Raji (cell line): ENCODE measurements around the gene PSMG2.

Experiments
- POLR2A ChIP-seq: IDR thresholded peaks from 2 replicates; pipeline ENCODE4 v1.6.1; 2011; ENCODE audit warnings: low read depth, low read length, control low read depth; ENCODE audit not compliant: insufficient read depth

The PSMG2 gene

DNA sequence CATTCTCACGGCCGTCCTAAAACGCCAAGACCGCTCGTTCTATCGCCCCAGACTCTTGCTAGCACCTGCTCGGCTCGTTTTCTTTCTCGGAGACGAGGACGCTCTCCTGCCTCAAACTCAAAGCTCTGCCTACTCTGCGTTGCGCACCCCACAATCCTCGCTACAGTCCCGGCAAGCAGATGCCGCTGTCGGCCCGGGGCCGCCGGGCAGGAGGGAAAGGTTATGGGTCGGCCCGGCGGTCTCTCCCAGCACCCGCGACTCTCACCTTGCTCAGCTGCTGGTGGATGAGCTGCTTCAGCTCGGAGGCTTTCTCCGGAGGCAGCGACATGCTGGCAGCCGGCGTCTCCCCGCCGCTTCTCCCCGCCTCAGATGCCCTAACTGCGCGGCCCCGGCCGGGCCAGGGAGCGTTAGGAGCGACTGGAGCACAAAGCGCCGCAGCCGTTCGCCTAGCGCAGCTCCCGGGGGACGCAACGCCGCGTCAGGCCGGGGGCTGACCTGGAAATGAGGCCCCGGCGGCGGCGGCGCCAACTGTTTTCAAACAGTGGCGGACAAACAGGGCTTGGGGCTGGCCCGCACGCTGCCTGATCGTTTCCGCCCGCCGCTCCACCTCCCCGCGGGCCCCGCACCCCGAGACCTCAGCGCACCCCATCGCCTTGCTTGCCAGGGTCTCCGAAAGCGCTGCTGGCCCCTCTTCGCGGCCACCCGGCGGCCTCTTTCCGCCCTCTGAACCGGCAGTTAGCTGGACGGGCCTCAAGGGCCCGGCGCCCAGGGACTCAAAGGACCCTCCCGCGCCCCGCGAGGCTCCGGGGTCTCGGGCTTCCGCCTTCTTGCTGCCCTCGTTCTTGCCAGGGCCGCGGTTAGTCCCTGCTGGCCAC is at the start of gene PSMG2, which contains the start of gene CEP76:
Gene PSMG2 (plus strand): TSS at position 822 of the 875 bp plus-strand sequence. CDS start 66 bp downstream, outside the sequence.
Gene CEP76 (minus strand): TSS at position 503 of the 875 bp plus-strand sequence. CDS start 175 bp downstream, at position 328.
- peak; percentile 89 for TF ChIP-seq POLR2A

- TF ChIP-seq POLR2A = no peak
Observed at GRCh38 chr18:12654971-12655370, 47.9 kb upstream of the PSMG2 start.

- no peak for TF ChIP-seq POLR2A
Observed at GRCh38 chr18:12656605-12656937, 46.3 kb upstream of the PSMG2 start.

GRCh38 chr18:12656938-12657683 is 45.7 kb upstream of the PSMG2 start:
- TF ChIP-seq POLR2A = no peak

DNA sequence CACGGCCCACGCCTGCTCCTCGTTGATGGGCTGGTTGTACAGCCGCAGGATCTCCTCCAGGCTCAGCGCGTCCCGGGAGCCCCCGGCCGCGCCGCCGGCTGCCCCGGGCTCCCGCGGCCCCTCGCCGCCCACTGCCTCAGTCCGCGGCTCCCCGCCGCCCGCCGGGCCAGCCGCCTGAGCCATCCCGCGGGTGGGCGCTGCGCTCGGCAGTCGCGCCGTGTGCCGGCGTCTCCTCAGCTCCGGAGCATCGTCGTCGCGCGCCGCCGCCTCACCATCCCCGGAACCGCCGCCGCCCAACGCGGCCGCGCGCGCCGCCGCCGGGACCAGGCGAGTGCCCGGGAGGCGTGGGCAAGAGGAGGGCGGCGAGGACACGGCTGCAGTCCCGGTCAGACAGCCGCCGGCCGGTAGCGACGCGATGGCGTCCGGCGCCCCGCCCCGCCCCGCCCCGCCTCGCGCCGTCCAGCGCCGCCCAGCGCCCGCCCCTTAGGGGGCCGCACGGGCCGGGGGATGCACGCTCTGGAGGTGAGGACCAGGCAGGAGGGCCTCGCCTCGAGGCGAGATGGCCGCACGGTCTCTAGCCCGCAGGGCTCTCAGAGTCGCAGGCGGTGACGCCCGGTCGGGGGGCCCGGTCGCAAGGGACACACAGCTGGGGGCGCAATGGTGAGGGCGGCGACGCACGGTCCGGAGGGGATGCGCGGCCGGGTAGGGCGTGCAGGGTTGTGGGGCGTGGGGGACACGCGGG is 45.0 kb upstream of the PSMG2 start, which contains the start of gene SPIRE1:
Gene SPIRE1 (minus strand): TSS at position 424 of the 742 bp plus-strand sequence. CDS start 241 bp downstream, at position 183.
- TF ChIP-seq POLR2A = peak; percentile 70

GRCh38 chr18:12658426-12659138 is 44.3 kb upstream of the PSMG2 start:
- no peak for TF ChIP-seq POLR2A

DNA sequence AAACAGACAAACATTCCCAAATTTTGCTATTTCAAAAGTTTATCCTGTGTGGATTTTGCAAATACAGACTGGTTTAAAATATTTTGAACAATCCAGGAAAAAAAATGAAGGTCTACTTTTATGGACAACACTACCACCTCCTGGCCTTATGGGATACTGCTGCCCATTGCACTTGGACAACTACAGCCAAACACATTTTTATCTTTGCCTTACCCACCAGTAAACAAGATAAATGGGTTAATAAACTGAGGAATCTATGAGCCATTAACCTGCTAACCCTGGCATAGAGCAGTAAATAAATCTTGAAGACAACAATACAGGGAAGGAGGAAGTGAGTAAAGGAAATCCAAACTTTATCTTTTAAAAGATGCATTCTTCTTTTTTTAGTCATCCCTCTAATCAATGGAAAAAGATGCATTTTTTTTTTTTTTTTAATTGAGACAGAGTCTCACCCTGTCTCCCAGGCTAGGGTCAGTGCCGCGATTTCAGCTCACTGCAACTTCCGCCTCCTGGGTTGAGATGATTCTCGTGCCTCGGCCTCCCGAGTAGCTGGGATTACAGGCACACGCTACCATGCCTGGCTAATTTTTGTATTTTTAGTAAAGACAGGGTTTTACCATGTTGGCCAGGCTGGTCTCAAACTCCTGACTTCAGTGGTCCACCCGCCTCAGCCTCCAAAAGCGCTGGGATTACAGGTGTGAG is 42.8 kb upstream of the PSMG2 start:
- no peak for TF ChIP-seq POLR2A

GRCh38 chr18:12668041-12668440 is 34.8 kb upstream of the PSMG2 start:
- TF ChIP-seq POLR2A = no peak

- TF ChIP-seq POLR2A = no peak
Observed at GRCh38 chr18:12679183-12679786, 23.6 kb upstream of the PSMG2 start.

- no peak for TF ChIP-seq POLR2A
Observed at GRCh38 chr18:12686100-12686499, 16.7 kb upstream of the PSMG2 start.

- no peak for TF ChIP-seq POLR2A
Observed at GRCh38 chr18:12689256-12689850, 13.5 kb upstream of the PSMG2 start.

DNA sequence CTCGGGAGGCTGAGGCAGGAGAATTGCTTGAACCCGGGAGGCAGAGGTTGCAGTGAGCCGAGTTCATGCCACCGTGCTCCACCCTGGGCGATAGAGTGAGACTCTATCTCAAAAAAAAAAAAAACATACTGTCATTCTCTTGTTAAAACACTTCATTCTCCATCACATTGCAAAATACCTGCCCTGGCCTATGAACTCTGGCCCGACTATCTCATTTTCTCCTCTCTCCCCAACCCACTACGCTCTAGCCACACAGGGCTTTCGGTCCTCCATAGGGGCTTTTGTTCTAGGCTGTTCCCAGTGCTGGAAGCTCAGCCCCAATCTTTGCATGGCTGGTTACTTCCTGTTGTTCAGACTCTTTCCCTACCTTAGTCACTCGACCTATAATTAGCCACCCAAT is 10.6 kb upstream of the PSMG2 start:
- TF ChIP-seq POLR2A = no peak

- no peak for TF ChIP-seq POLR2A
Observed at GRCh38 chr18:12694032-12694431, 8.8 kb upstream of the PSMG2 start.
